K562 (cell line): ENCODE measurements around the gene GALR3. TPM values are rescaled to one million over a fixed set of nuclear protein-coding genes. Genes with fewer than 3 reads are reported as not detected.

Experiments
- C11orf30 ChIP-seq: fragments of 450-650 bp; IDR thresholded peaks from 2 replicates; pipeline ENCODE4 v1.6.1; 2016; ENCODE audit warnings: low read depth, mild to moderate bottlenecking
- GABPB1 ChIP-seq: sonication (generic); formaldehyde crosslinking; IDR thresholded peaks from 2 replicates; pipeline ENCODE4 v1.8.0; 2022; ENCODE audit warnings: mild to moderate bottlenecking, missing genetic modification reagents
- ID3 ChIP-seq, 2 experiments: fragments of 250-450 bp in 1 of 2; fragments of 450-650 bp in 1 of 2; sonication (Bioruptor Pico) in 1 of 2; IDR thresholded peaks; 2 replicates each; pipeline versions ENCODE4 v1.6.1 to v1.8.0; 2016 to 2021; ENCODE audit warnings: mild to moderate bottlenecking in 2 of 2, moderate library complexity in 2 of 2, missing compliant biosample characterization in 1 of 2, missing genetic modification characterization in 1 of 2
- KAT2B ChIP-seq: IDR thresholded peaks from one replicate; pipeline ENCODE4 v1.6.1; 2012; ENCODE audit warnings: low read depth, mild to moderate bottlenecking, control low read depth, inconsistent platforms, low read length, moderate library complexity
- MTA2 ChIP-seq: fragments of 450-650 bp; IDR thresholded peaks from 2 replicates; pipeline ENCODE4 v1.6.1; 2016; ENCODE audit warnings: low read depth
- NFIX ChIP-seq: fragments of 250-450 bp; sonication (Bioruptor Pico); IDR thresholded peaks from 2 replicates; pipeline ENCODE4 v1.4.0; 2020; ENCODE audit warnings: low read depth, mild to moderate bottlenecking, moderate library complexity
- PHTF2 ChIP-seq: fragments of 250-450 bp; sonication (Bioruptor Pico); IDR thresholded peaks from 2 replicates; pipeline ENCODE4 v1.5.0; 2021; ENCODE audit warnings: mild to moderate bottlenecking
- PRMT5 ChIP-seq: sonication (generic); formaldehyde crosslinking; IDR thresholded peaks from 2 replicates; pipeline ENCODE4 v1.5.0; 2020; ENCODE audit warnings: missing genetic modification reagents
- RREB1 ChIP-seq: fragments of 250-450 bp; sonication (Bioruptor Pico); IDR thresholded peaks from 2 replicates; pipeline ENCODE4 v1.4.0; 2020
- ZBTB1 ChIP-seq: sonication (generic); formaldehyde crosslinking; IDR thresholded peaks from 2 replicates; pipeline ENCODE4 v1.8.1; 2023; ENCODE audit warnings: missing genetic modification reagents, low read depth, mild to moderate bottlenecking, borderline replicate concordance
- ZFX ChIP-seq: sonication (generic); formaldehyde crosslinking; IDR thresholded peaks from 2 replicates; pipeline ENCODE4 v1.8.0; 2022; ENCODE audit warnings: mild to moderate bottlenecking, missing genetic modification reagents, moderate library complexity
- ZNF644 ChIP-seq: fragments of 200-800 bp; sonication (Bioruptor generic); IDR thresholded peaks from 2 replicates; pipeline ENCODE4 v1.6.1; 2016; ENCODE audit warnings: low read depth, missing genetic modification characterization, missing compliant biosample characterization
- ZNF778 ChIP-seq: fragments of 450-650 bp; formaldehyde crosslinking; IDR thresholded peaks from 2 replicates; pipeline ENCODE4 v1.4.0; 2020; ENCODE audit warnings: mild to moderate bottlenecking, moderate library complexity
- ZSCAN29 ChIP-seq: fragments of 450-650 bp; IDR thresholded peaks from 2 replicates; pipeline ENCODE4 v1.6.1; 2017
- polyA plus RNA-seq, 8 experiments: library from polyadenylated mRNA; depleted of rRNA in 4 of 8; stranded (reverse) in 5 of 8; unstranded in 3 of 8; fragments of >200 nt; fragmentation: Nextera tagmentation in 2 of 8; fragmentation: Illumina TruSeq in 1 of 8; extraction: Ambion mirVana in 2 of 8; extraction: Trizol in 1 of 8; gene quantifications; 2 replicates each; pipeline versions ENCODE4 v1.2.1 to v1.2.3, GENCODE V29; 2011 to 2014; ENCODE audit warnings: inconsistent platforms in 1 of 8, missing spikeins in 1 of 8
- total RNA-seq, 7 experiments: library from RNA; depleted of rRNA in 6 of 7; stranded (reverse); fragments of >200 nt in 6 of 7; fragmentation: Illumina TruSeq in 2 of 7; extraction: Trizol in 2 of 7; gene quantifications; 2 replicates each; pipeline versions ENCODE4 v1.2.1 to v1.2.3, GENCODE V29; 2011 to 2021; ENCODE audit warnings: low replicate concordance in 1 of 7
- TF ChIP-seq, protein P1 (sequence below): sonication (generic); formaldehyde crosslinking; IDR thresholded peaks from 2 replicates; pipeline ENCODE4 v1.8.1; 2023; ENCODE audit warnings: mild to moderate bottlenecking, missing genetic modification reagents
- TF ChIP-seq, protein P2 (sequence below): sonication (generic); formaldehyde crosslinking; IDR thresholded peaks from 2 replicates; pipeline ENCODE4 v1.8.1; 2023; ENCODE audit warnings: mild to moderate bottlenecking, missing genetic modification reagents, moderate library complexity
- TF ChIP-seq, protein P3 (sequence below): sonication (generic); formaldehyde crosslinking; IDR thresholded peaks from 2 replicates; pipeline ENCODE4 v1.8.1; 2023; ENCODE audit warnings: mild to moderate bottlenecking, missing genetic modification reagents

The GALR3 gene
- total and polyA plus RNA-seq, 9 of the 15 experiments (the other 6 are each of a cell fraction or from before 2014, with no cell fraction given), result 0.13 TPM; not detected in 8

DNA sequence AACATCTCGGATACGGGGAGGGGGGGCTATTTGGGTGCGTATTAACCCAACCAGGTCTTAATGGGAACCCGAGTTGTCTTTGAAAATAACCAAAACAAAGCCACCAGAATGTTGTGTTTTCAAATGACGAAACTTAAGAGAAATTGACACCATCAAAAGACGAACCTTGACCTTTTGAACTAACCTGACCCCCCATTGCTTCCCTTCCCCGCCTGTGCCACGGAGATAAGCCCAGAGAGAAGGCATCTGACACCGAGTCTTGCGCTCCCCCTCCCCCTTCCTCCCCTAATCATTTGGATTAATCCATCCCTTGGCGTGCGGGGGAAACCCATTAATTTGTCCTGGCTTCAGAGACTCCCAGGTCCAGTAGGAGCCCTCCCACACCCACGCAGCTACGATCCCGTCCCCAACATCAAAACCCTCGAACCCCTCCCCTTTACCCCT is 20.0 kb upstream of the GALR3 start (continued):
- no peak for TF ChIP-seq ZSCAN29
- TF ChIP-seq ZBTB1 (CRISPR knock-in tag), result no peak
- TF ChIP-seq PRMT5, result no peak
- no peak for TF ChIP-seq PHTF2 (CRISPR knock-in tag)
- TF ChIP-seq KAT2B, result no peak
- no peak for TF ChIP-seq RREB1 (CRISPR knock-in tag)
- no peak for TF ChIP-seq ZFX (CRISPR knock-in tag)
- TF ChIP-seq NFIX (CRISPR knock-in tag), result no peak
- TF ChIP-seq, protein P1, sequence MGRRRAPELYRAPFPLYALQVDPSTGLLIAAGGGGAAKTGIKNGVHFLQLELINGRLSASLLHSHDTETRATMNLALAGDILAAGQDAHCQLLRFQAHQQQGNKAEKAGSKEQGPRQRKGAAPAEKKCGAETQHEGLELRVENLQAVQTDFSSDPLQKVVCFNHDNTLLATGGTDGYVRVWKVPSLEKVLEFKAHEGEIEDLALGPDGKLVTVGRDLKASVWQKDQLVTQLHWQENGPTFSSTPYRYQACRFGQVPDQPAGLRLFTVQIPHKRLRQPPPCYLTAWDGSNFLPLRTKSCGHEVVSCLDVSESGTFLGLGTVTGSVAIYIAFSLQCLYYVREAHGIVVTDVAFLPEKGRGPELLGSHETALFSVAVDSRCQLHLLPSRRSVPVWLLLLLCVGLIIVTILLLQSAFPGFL, result no peak
- no peak for TF ChIP-seq ZNF778 (CRISPR knock-in tag)
- no peak for TF ChIP-seq ID3 (CRISPR knock-in tag; IDR thresholded peaks at IDR 0.05)
- TF ChIP-seq ID3 (tag; IDR thresholded peaks at IDR 0.05), result peak; percentile 15; the same call in 1 of the 2 replicates
- TF ChIP-seq C11orf30, result no peak
- TF ChIP-seq MTA2, result peak; percentile 95
- TF ChIP-seq GABPB1 (CRISPR knock-in tag), result peak; percentile 36; the same call in 1 of the 2 replicates
- TF ChIP-seq, protein P2, sequence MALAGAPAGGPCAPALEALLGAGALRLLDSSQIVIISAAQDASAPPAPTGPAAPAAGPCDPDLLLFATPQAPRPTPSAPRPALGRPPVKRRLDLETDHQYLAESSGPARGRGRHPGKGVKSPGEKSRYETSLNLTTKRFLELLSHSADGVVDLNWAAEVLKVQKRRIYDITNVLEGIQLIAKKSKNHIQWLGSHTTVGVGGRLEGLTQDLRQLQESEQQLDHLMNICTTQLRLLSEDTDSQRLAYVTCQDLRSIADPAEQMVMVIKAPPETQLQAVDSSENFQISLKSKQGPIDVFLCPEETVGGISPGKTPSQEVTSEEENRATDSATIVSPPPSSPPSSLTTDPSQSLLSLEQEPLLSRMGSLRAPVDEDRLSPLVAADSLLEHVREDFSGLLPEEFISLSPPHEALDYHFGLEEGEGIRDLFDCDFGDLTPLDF, result no peak
- TF ChIP-seq, protein P3, sequence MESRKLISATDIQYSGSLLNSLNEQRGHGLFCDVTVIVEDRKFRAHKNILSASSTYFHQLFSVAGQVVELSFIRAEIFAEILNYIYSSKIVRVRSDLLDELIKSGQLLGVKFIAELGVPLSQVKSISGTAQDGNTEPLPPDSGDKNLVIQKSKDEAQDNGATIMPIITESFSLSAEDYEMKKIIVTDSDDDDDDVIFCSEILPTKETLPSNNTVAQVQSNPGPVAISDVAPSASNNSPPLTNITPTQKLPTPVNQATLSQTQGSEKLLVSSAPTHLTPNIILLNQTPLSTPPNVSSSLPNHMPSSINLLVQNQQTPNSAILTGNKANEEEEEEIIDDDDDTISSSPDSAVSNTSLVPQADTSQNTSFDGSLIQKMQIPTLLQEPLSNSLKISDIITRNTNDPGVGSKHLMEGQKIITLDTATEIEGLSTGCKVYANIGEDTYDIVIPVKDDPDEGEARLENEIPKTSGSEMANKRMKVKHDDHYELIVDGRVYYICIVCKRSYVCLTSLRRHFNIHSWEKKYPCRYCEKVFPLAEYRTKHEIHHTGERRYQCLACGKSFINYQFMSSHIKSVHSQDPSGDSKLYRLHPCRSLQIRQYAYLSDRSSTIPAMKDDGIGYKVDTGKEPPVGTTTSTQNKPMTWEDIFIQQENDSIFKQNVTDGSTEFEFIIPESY (CRISPR knock-in tag), result no peak
- peak; percentile 43; the same call in 1 of the 2 replicates for TF ChIP-seq ZNF644
